Vagina (tissue), 2 donors: ENCODE data around the gene NPC1. TPM values are rescaled to one million over a fixed set of nuclear protein-coding genes. Genes with fewer than 3 reads are reported as not detected.

ENCODE experiments used
- DNase-seq, 2 donors: peaks; one replicate each; pipeline ENCODE4 v3.0.0-alpha.2; 2017; ENCODE audit errors: extremely low spot score in 2 of 2
- H3K27ac ChIP-seq: fragments of 200-600 bp; sonication (generic); one replicate; pipeline ENCODE4 v1.5.1; 2019
- H3K27me3 ChIP-seq: fragments of 200-600 bp; sonication (generic); one replicate; pipeline ENCODE4 v1.5.1; 2019
- H3K36me3 ChIP-seq, 2 donors: fragments of 200-600 bp; sonication (generic); one replicate each; pipeline ENCODE4 v1.5.1; 2017 to 2019
- H3K4me1 ChIP-seq: fragments of 200-600 bp; sonication (generic); one replicate; pipeline ENCODE4 v1.5.1; 2019
- H3K4me3 ChIP-seq, 2 donors: fragments of 200-600 bp; sonication (generic); 1 replicate in 1 of 2; 2 replicates in 1 of 2; pipeline ENCODE4 v1.5.1; 2016 to 2019
- H3K9me3 ChIP-seq: fragments of 200-600 bp; sonication (generic); one replicate; pipeline ENCODE4 v1.5.1; 2019
- CTCF ChIP-seq, 3 experiments: fragments of 450-650 bp in 2 of 3; fragments of 200-600 bp in 1 of 3; sonication (generic) in 1 of 3; IDR thresholded peaks; one replicate each; pipeline ENCODE4 v1.5.1; 2017 to 2019; ENCODE audit warnings: antibody characterized with exemption in 3 of 3, mild to moderate bottlenecking in 2 of 3, moderate library complexity in 2 of 3
- POLR2A ChIP-seq, 2 donors: fragments of 450-650 bp; IDR thresholded peaks; one replicate each; pipeline ENCODE4 v1.6.1; 2017; ENCODE audit warnings: antibody characterized with exemption in 2 of 2, mild to moderate bottlenecking in 2 of 2, moderate library complexity in 2 of 2
- POLR2AphosphoS5 ChIP-seq, 2 donors: sonication (generic); formaldehyde crosslinking; IDR thresholded peaks; one replicate each; pipeline ENCODE4 v1.9.0; 2017; ENCODE audit warnings: antibody characterized with exemption in 2 of 2, mild to moderate bottlenecking in 2 of 2, low read depth in 1 of 2; ENCODE audit not compliant: insufficient read depth in 1 of 2
- intact Hi-C: fragments of 100-400 bp; cut with DNase I; formaldehyde crosslinking; loops from one replicate; pipeline ENCODE4 v1.15.1; 2023
- total RNA-seq: library from RNA; depleted of rRNA; stranded (reverse); fragments of >200 nt; gene quantifications from one replicate; pipeline ENCODE4 v1.2.3, GENCODE V29; 2016

The NPC1 gene
- total RNA-seq, 1 donor from 2014 or later, result 89.9 TPM

GRCh38 chr18:23575309-23575651, 11.0 kb downstream of the NPC1 start:
- intact Hi-C loops, result no loop called here
- Histone ChIP-seq H3K9me3 (no peaks in the 10 kb centered on the region), H3K36me3 (peaks cover 0 to 24% of the 10 kb centered on the region in 2 donors), H3K27ac (peak overlapping the region; percentile 60), H3K27me3 (no peaks in the 10 kb centered on the region), H3K4me3 (no peak overlapping the region), H3K4me1 (peaks cover 43% of the 10 kb centered on the region)
- peak in 1 of 2 donors; percentile 44 for DNase-seq
- no peak for TF ChIP-seq CTCF (IDR thresholded peaks at IDR 0.05)
- no peak for TF ChIP-seq POLR2AphosphoS5 (IDR thresholded peaks at IDR 0.05; ENCODE audit: insufficient read depth in 1 of 2, low read depth in 1 of 2)
- TF ChIP-seq POLR2A (IDR thresholded peaks at IDR 0.05), result no peak

GRCh38 chr18:23574611-23575308, 11.5 kb downstream of the NPC1 start:
- Histone ChIP-seq H3K36me3 (peaks cover 0 to 24% of the 10 kb centered on the region in 2 donors), H3K27ac (peak overlapping the region; percentile 60), H3K9me3 (no peaks in the 10 kb centered on the region), H3K4me3 (no peak overlapping the region), H3K4me1 (peaks cover 40% of the 10 kb centered on the region), H3K27me3 (no peaks in the 10 kb centered on the region)
- intact Hi-C loops, result loop anchor here (5.0 kb wide), 1 partner anchor 47 kb away; no protein-coding TSS in a partner anchor
- TF ChIP-seq POLR2A (IDR thresholded peaks at IDR 0.05), result no peak
- DNase-seq, result peak in 1 of 2 donors; percentile 37

- Histone ChIP-seq H3K36me3 (peaks cover 0 to 24% of the 10 kb centered on the region in 2 donors), H3K9me3 (no peaks in the 10 kb centered on the region), H3K27ac (peak overlapping the region; percentile 60), H3K4me3 (no peak overlapping the region), H3K27me3 (no peaks in the 10 kb centered on the region), H3K4me1 (peaks cover 34% of the 10 kb centered on the region)
- TF ChIP-seq POLR2AphosphoS5 (IDR thresholded peaks at IDR 0.05; ENCODE audit: insufficient read depth in 1 of 2, low read depth in 1 of 2) (peak; percentile 7 to 48), POLR2A (IDR thresholded peaks at IDR 0.05) (no peak)
- DNase-seq, result no peak
- intact Hi-C loops, result loop anchor here (5.0 kb wide), 1 partner anchor 47 kb away; no protein-coding TSS in a partner anchor
Observed at GRCh38 chr18:23573626-23574431, 12.5 kb downstream of the NPC1 start.

GRCh38 chr18:23573020-23573419, 13.3 kb downstream of the NPC1 start:
- no peaks in the 10 kb centered on the region for H3K27me3 ChIP-seq
- no peak for DNase-seq
- H3K27ac ChIP-seq, result peak overlapping the region; percentile 60
- intact Hi-C loops, result loop anchor here (5.0 kb wide), 1 partner anchor 46 kb away; no protein-coding TSS in a partner anchor
- peaks cover 0 to 29% of the 10 kb centered on the region in 2 donors for H3K36me3 ChIP-seq
- no peak for TF ChIP-seq POLR2A (IDR thresholded peaks at IDR 0.05)
- peaks cover 33% of the 10 kb centered on the region for H3K4me1 ChIP-seq
- no peak overlapping the region for H3K4me3 ChIP-seq
- H3K9me3 ChIP-seq, result no peaks in the 10 kb centered on the region

- H3K4me3 ChIP-seq, result no peak overlapping the region
- H3K27me3 ChIP-seq, result no peaks in the 10 kb centered on the region
- peak overlapping the region; percentile 60 for H3K27ac ChIP-seq
- DNase-seq, result no peak
- TF ChIP-seq POLR2A (IDR thresholded peaks at IDR 0.05) (no peak), CTCF (IDR thresholded peaks at IDR 0.05) (no peak), POLR2AphosphoS5 (IDR thresholded peaks at IDR 0.05; ENCODE audit: insufficient read depth in 1 of 2, low read depth in 1 of 2) (no peak)
- peaks cover 0 to 32% of the 10 kb centered on the region in 2 donors for H3K36me3 ChIP-seq
- no peaks in the 10 kb centered on the region for H3K9me3 ChIP-seq
- intact Hi-C loops, result loop anchor here (5.0 kb wide), 1 partner anchor 45 kb away; no protein-coding TSS in a partner anchor
- H3K4me1 ChIP-seq, result peaks cover 33% of the 10 kb centered on the region
Observed at GRCh38 chr18:23572570-23572969, 13.7 kb downstream of the NPC1 start.

- Histone ChIP-seq H3K27ac (peak overlapping the region; percentile 60), H3K4me1 (peaks cover 33% of the 10 kb centered on the region), H3K27me3 (no peaks in the 10 kb centered on the region), H3K36me3 (peaks cover 0 to 37% of the 10 kb centered on the region in 2 donors), H3K9me3 (no peaks in the 10 kb centered on the region), H3K4me3 (no peak overlapping the region)
- DNase-seq, result no peak
- TF ChIP-seq CTCF (IDR thresholded peaks at IDR 0.05) (no peak), POLR2AphosphoS5 (IDR thresholded peaks at IDR 0.05; ENCODE audit: insufficient read depth in 1 of 2, low read depth in 1 of 2) (no peak), POLR2A (IDR thresholded peaks at IDR 0.05) (no peak)
- intact Hi-C loops, result loop anchor here (5.0 kb wide), 1 partner anchor 45 kb away; no protein-coding TSS in a partner anchor
Observed at GRCh38 chr18:23572012-23572411, 14.3 kb downstream of the NPC1 start.
